Thyroid gland (tissue), 4 donors: Measurements from ENCODE around the gene WDFY4. TPM values are rescaled to one million over a fixed set of nuclear protein-coding genes. Genes with fewer than 3 reads are reported as not detected.

Source experiments
- DNase-seq, 2 donors: peaks; one replicate each; pipeline ENCODE4 v3.0.0-alpha.2; 2019
- H3K27ac ChIP-seq, 3 donors: fragments of 200-600 bp; sonication (generic); 1 replicate in 2 of 3; 2 replicates in 1 of 3; pipeline ENCODE4 v1.5.1; 2016 to 2019; ENCODE audit warnings: mild to moderate bottlenecking in 1 of 3, moderate library complexity in 1 of 3
- H3K27me3 ChIP-seq: fragments of 200-600 bp; sonication (generic); one replicate; pipeline ENCODE4 v1.5.1; 2019
- H3K36me3 ChIP-seq, 2 donors: fragments of 200-600 bp; sonication (generic); one replicate each; pipeline ENCODE4 v1.5.1; 2016 to 2019
- H3K4me1 ChIP-seq, 2 donors: fragments of 200-600 bp; sonication (generic); one replicate each; pipeline ENCODE4 v1.5.1; 2017 to 2019
- H3K4me3 ChIP-seq, 3 donors: fragments of 200-600 bp; sonication (generic); replicated peaks in 1 of 3; 1 replicate in 2 of 3; 2 replicates in 1 of 3; pipeline ENCODE4 v1.5.1; 2016; ENCODE audit warnings: mild to moderate bottlenecking in 1 of 3
- H3K9me3 ChIP-seq: fragments of 200-600 bp; sonication (generic); one replicate; pipeline ENCODE4 v1.5.1; 2017
- POLR2A ChIP-seq, 2 donors: fragments of 450-650 bp; IDR thresholded peaks; one replicate each; pipeline ENCODE4 v1.6.1; 2017; ENCODE audit warnings: antibody characterized with exemption in 2 of 2, mild to moderate bottlenecking in 2 of 2, moderate library complexity in 1 of 2
- WGBS, 2 donors: methylation state at CpG; one replicate each; pipeline ENCODE4 v1.1.5; 2017; 5-methylcytosine and 5-hydroxymethylcytosine counted together
- intact Hi-C: fragments of 100-400 bp; cut with DNase I; formaldehyde crosslinking; loops from one replicate; pipeline ENCODE4 v1.15.1; 2023
- total RNA-seq, 4 donors: library from RNA; depleted of rRNA; stranded (reverse); fragments of >200 nt; gene quantifications; one replicate each; pipeline ENCODE4 v1.2.3, GENCODE V29; 2016
- TF ChIP-seq, protein P1 (sequence below), 6 experiments: fragments of 200-600 bp in 3 of 6; fragments of 450-650 bp in 3 of 6; sonication (generic) in 3 of 6; IDR thresholded peaks; one replicate each; pipeline ENCODE4 v1.5.1; 2016 to 2019; ENCODE audit warnings: antibody characterized with exemption in 6 of 6, mild to moderate bottlenecking in 2 of 6, inconsistent platforms in 1 of 6, moderate library complexity in 1 of 6

Gene WDFY4
- total RNA-seq, 4 donors from 2014 or later = 1.0 to 3.5 (median 1.2) TPM

DNA sequence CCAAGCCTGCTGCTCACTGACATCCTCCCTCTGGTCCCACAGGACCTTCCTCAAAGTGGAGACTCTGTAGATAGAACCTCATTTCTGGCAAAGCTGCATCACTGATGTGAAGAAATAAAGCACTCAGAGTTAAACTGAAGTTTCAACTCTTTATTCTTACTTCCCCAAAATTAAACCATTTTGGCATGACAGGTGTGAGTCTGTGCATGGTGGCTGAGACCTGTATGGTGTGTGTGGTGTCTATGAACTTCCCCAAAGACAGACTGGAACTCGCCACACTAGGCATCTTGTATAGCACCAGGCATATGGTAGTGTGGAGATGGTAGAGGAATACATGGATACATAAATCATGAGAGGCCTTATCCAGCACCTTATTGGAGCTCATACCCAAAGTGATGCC, 6.6 kb upstream of the WDFY4 start:
- no peak for TF ChIP-seq POLR2A (IDR thresholded peaks at IDR 0.05)
- TF ChIP-seq, protein P1, sequence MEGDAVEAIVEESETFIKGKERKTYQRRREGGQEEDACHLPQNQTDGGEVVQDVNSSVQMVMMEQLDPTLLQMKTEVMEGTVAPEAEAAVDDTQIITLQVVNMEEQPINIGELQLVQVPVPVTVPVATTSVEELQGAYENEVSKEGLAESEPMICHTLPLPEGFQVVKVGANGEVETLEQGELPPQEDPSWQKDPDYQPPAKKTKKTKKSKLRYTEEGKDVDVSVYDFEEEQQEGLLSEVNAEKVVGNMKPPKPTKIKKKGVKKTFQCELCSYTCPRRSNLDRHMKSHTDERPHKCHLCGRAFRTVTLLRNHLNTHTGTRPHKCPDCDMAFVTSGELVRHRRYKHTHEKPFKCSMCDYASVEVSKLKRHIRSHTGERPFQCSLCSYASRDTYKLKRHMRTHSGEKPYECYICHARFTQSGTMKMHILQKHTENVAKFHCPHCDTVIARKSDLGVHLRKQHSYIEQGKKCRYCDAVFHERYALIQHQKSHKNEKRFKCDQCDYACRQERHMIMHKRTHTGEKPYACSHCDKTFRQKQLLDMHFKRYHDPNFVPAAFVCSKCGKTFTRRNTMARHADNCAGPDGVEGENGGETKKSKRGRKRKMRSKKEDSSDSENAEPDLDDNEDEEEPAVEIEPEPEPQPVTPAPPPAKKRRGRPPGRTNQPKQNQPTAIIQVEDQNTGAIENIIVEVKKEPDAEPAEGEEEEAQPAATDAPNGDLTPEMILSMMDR (IDR thresholded peaks at IDR 0.05) = no peak
- WGBS, 2 donors = 86 to 91% methylated on average over 1 of the region's 1 CpG
- no peak overlapping the region for H3K27ac ChIP-seq
- no peaks in the 10 kb centered on the region for H3K27me3 ChIP-seq
- no peak for DNase-seq
- no peaks in the 10 kb centered on the region for H3K9me3 ChIP-seq
- H3K4me1 ChIP-seq = no peaks in the 10 kb centered on the region
- H3K36me3 ChIP-seq = no peaks in the 10 kb centered on the region
- no peak overlapping the region for H3K4me3 ChIP-seq
- intact Hi-C loops = no loop called here

DNA sequence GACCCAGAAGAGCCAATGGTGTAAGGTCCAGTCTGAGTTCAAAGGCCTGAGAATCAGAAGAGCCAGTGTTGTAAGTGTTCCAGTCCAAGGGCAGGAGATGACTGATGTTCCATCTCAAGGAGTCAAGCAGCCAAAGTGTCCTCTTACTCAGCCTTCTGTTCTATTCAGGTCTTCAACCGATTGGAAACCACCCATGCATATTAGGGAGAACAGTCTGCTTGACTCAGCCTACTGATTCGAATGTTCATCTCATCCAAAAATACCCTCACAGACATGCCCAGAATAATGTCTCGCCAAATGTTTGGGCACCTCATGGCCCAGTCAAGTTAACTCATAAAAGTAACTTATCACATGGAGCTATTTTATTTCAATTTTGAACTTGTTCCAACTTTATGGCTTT, 2.9 kb upstream of the WDFY4 start:
- Histone ChIP-seq H3K27ac (no peak overlapping the region), H3K36me3 (no peaks in the 10 kb centered on the region), H3K27me3 (no peaks in the 10 kb centered on the region), H3K4me1 (no peaks in the 10 kb centered on the region), H3K9me3 (no peaks in the 10 kb centered on the region), H3K4me3 (no peak overlapping the region)
- DNase-seq = no peak
- intact Hi-C loops = no loop called here
- 57 to 70% methylated on average over 3 of the region's 3 CpGs for WGBS, 2 donors
- TF ChIP-seq POLR2A (IDR thresholded peaks at IDR 0.05) = no peak
- TF ChIP-seq, protein P1 (IDR thresholded peaks at IDR 0.05) = no peak

DNA sequence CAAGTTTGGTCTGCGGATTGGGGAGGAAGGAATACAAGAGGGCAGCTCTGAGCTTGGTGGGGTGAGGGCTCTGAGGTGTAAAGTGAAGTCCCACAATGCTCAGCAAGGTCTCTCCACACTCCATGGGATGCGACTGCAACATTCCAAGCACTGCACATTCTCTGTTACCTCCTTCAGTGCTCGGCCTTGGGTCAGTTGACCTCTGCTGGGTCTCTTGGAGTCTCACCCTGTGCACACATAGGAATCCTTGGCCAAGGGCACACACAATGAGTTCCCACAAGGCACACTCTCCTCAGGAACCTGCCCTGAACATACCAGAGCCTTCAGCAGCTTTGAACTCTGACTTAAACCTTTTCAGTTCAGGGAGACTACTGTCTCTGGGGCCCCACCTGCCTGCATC, 2.4 kb upstream of the WDFY4 start:
- DNase-seq = no peak
- H3K27ac ChIP-seq = no peak overlapping the region

DNA sequence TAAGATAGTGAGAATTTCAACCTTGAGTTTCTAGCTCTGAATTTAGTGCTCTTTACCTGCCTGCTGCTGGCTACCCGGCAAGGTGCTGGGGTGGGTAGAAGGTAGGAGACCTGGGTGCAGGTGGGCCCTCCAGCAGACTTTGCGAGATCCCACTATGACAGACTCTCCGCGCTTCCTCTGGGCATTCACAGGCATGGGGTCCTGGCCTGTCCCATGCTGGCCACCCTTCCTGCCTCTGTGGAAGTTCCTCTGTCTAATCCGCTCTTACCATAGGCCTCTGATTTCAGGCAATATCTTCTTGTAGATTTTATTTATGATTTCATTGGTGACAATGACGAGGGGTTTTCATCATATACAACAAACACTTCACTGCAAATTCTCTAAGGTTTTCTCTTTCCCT, 1.2 kb upstream of the WDFY4 start:
- intact Hi-C loops = no loop called here
- 87% methylated on average over 6 of the region's 6 CpGs for WGBS, 2 donors
- DNase-seq = no peak
- Histone ChIP-seq H3K4me3 (no peak overlapping the region), H3K4me1 (no peaks in the 10 kb centered on the region), H3K27ac (no peak overlapping the region), H3K36me3 (no peaks in the 10 kb centered on the region), H3K9me3 (no peaks in the 10 kb centered on the region), H3K27me3 (no peaks in the 10 kb centered on the region)
- TF ChIP-seq, protein P1 (IDR thresholded peaks at IDR 0.05) = no peak
- no peak for TF ChIP-seq POLR2A (IDR thresholded peaks at IDR 0.05)

More for the DNA sequence above, 2.4 kb upstream of the WDFY4 start:
- no peak overlapping the region for H3K4me3 ChIP-seq
- intact Hi-C loops = no loop called here
- H3K4me1 ChIP-seq = no peaks in the 10 kb centered on the region
- no peaks in the 10 kb centered on the region for H3K36me3 ChIP-seq
- H3K27me3 ChIP-seq = no peaks in the 10 kb centered on the region
- no peaks in the 10 kb centered on the region for H3K9me3 ChIP-seq
- WGBS, 2 donors = 91 to 95% methylated on average over 3 of the region's 3 CpGs
- TF ChIP-seq, protein P1 (IDR thresholded peaks at IDR 0.05) = no peak
- no peak for TF ChIP-seq POLR2A (IDR thresholded peaks at IDR 0.05)

- 26 to 36% methylated on average over 5 of the region's 5 CpGs for whole genome bisulfite sequencing, 2 donors
- no peaks in the 10 kb centered on the region for H3K4me1 ChIP-seq
- H3K27ac ChIP-seq = no peak overlapping the region
- H3K36me3 ChIP-seq = no peaks in the 10 kb centered on the region
- intact Hi-C loops = no loop called here
- H3K4me3 ChIP-seq = no peak overlapping the region
- no peak for TF ChIP-seq POLR2A (IDR thresholded peaks at IDR 0.05)
- TF ChIP-seq, protein P1 (IDR thresholded peaks at IDR 0.05) = no peak
- DNase-seq = peak; percentile 28 to 36
- no peaks in the 10 kb centered on the region for H3K27me3 ChIP-seq
- H3K9me3 ChIP-seq = no peaks in the 10 kb centered on the region
These were observed 805 bp upstream of the WDFY4 start for GRCh38 chr10:48683868-48684267.
